CD4-positive, alpha-beta memory T cell (primary cell): ENCODE results near the gene STAC. TPM values are rescaled to one million over a fixed set of nuclear protein-coding genes. Genes with fewer than 3 reads are reported as not detected.

Source experiments
- CTCF ChIA-PET: fragments of 350-600 bp; sonication (Branson Sonifier 250); formaldehyde crosslinking; loops from one replicate; lab custom pipeline; 2021; ENCODE audit warnings: inconsistent platforms; ENCODE audit not compliant: partially characterized antibody; lab: Charles Lee
- POLR2A ChIA-PET: fragments of 350-600 bp; sonication (Branson Sonifier 250); formaldehyde crosslinking; loops from one replicate; lab custom pipeline; 2021; ENCODE audit not compliant: partially characterized antibody; lab: Charles Lee
- DNase-seq, 5 donors: peaks; one replicate each; pipeline versions ENCODE4 v3.0.0 to v3.0.0-alpha.2; 2020 to 2022; ENCODE audit warnings: mixed read lengths in 1 of 5
- H3K27ac ChIP-seq: one replicate; pipeline ENCODE4 v1.7.0; 2013; ENCODE audit warnings: low read depth, low read length
- H3K27me3 ChIP-seq: 2 replicates; pipeline ENCODE4 v1.7.0; 2013; ENCODE audit warnings: mild to moderate bottlenecking, low read length, moderate library complexity; ENCODE audit not compliant: insufficient read depth
- H3K36me3 ChIP-seq: 2 replicates; pipeline ENCODE4 v1.7.0; 2013; ENCODE audit warnings: mild to moderate bottlenecking, low read length, moderate library complexity; ENCODE audit not compliant: insufficient read depth
- H3K4me1 ChIP-seq: 2 replicates; pipeline ENCODE4 v1.7.0; 2013; ENCODE audit warnings: mild to moderate bottlenecking, low read length, moderate library complexity; ENCODE audit not compliant: insufficient read depth
- H3K4me3 ChIP-seq, 2 donors: one replicate each; pipeline ENCODE4 v1.7.0; 2013; ENCODE audit warnings: low read length in 2 of 2, mild to moderate bottlenecking in 1 of 2
- H3K9me3 ChIP-seq, 2 donors: one replicate each; pipeline ENCODE4 v1.7.0; 2013; ENCODE audit warnings: low read length in 2 of 2, control low read depth in 1 of 2; ENCODE audit not compliant: control insufficient read depth in 1 of 2
- H3K27ac Mint-ChIP-seq, 7 donors: one replicate each; pipeline ENCODE4 v1.8.0; 2020 to 2021; ENCODE audit warnings: mixed read lengths in 7 of 7, mild to moderate bottlenecking in 6 of 7, inconsistent platforms in 3 of 7, moderate library complexity in 3 of 7
- H3K27me3 Mint-ChIP-seq, 2 donors: one replicate each; pipeline ENCODE4 v1.8.0; 2020 to 2021; ENCODE audit warnings: mixed read lengths in 2 of 2
- H3K36me3 Mint-ChIP-seq, 2 donors: one replicate each; pipeline ENCODE4 v1.8.0; 2020 to 2021; ENCODE audit warnings: mixed read lengths in 2 of 2, inconsistent platforms in 1 of 2, mild to moderate bottlenecking in 1 of 2
- H3K4me1 Mint-ChIP-seq, 4 donors: one replicate each; pipeline ENCODE4 v1.8.0; 2020 to 2021; ENCODE audit warnings: mixed read lengths in 4 of 4, mild to moderate bottlenecking in 1 of 4
- H3K4me3 Mint-ChIP-seq, 8 donors: one replicate each; pipeline ENCODE4 v1.8.0; 2020 to 2021; ENCODE audit warnings: mixed read lengths in 8 of 8, mild to moderate bottlenecking in 7 of 8, moderate library complexity in 6 of 8, inconsistent platforms in 3 of 8
- H3K9me3 Mint-ChIP-seq, 8 donors: one replicate each; pipeline ENCODE4 v1.8.0; 2020 to 2021; ENCODE audit warnings: mixed read lengths in 8 of 8, mild to moderate bottlenecking in 5 of 8, inconsistent platforms in 3 of 8, moderate library complexity in 1 of 8
- intact Hi-C: fragments of 100-400 bp; cut with micrococcal nuclease; formaldehyde crosslinking; loops from one replicate; pipeline ENCODE4 v1.15.1; 2023
- polyA plus RNA-seq, 2 donors: library from polyadenylated mRNA; unstranded; fragments of 300-500 nt; fragmentation: Illumina TruSeq; gene quantifications; one replicate each; pipeline ENCODE4 v1.2.3, GENCODE V29; 2021
- total RNA-seq, 2 experiments: library from RNA; stranded (reverse); gene quantifications; one replicate each; pipeline ENCODE4 v1.2.3, GENCODE V29; 2021

STAC gene
- total and polyA plus RNA-seq, 4 experiments from 2014 or later: not detected

- Mint-ChIP-seq H3K4me1 (no peaks in the 10 kb centered on the region), H3K36me3 (no peaks in the 10 kb centered on the region), H3K27me3 (no peaks in the 10 kb centered on the region), H3K9me3 (peaks cover 0 to 3% (median 0%) of the 10 kb centered on the region in 8 donors), H3K4me3 (no peak overlapping the region), H3K27ac (no peak overlapping the region)
- Histone ChIP-seq H3K36me3 (no peaks in the 10 kb centered on the region), H3K27me3 (no peaks in the 10 kb centered on the region), H3K4me3 (no peak overlapping the region), H3K27ac (no peak overlapping the region), H3K9me3 (no peaks in the 10 kb centered on the region), H3K4me1 (no peaks in the 10 kb centered on the region)
- intact Hi-C loops: no loop called here
- DNase-seq: no peak
- CTCF ChIA-PET: no interaction called here
- POLR2A ChIA-PET: no interaction called here
Measured at GRCh38 chr3:36367912-36368573, 12.3 kb upstream of the STAC start.

- intact Hi-C loops: no loop called here
- Mint-ChIP-seq H3K9me3 (peaks cover 0 to 6% (median 0%) of the 10 kb centered on the region in 8 donors), H3K27me3 (no peaks in the 10 kb centered on the region), H3K36me3 (no peaks in the 10 kb centered on the region), H3K4me1 (no peaks in the 10 kb centered on the region), H3K4me3 (no peak overlapping the region), H3K27ac (no peak overlapping the region)
- Histone ChIP-seq H3K4me1 (no peaks in the 10 kb centered on the region), H3K36me3 (no peaks in the 10 kb centered on the region), H3K27ac (no peak overlapping the region), H3K4me3 (no peak overlapping the region), H3K27me3 (no peaks in the 10 kb centered on the region), H3K9me3 (no peaks in the 10 kb centered on the region)
- ChIA-PET CTCF (no interaction called here), POLR2A (no interaction called here)
- DNase-seq: no peak
Measured at GRCh38 chr3:36372534-36372935, 7.8 kb upstream of the STAC start.

- intact Hi-C loops: no loop called here
- no peak overlapping the region for H3K4me3 Mint-ChIP-seq
- no peaks in the 10 kb centered on the region for H3K36me3 Mint-ChIP-seq
- no peak overlapping the region for H3K27ac Mint-ChIP-seq
- no peak overlapping the region for H3K4me3 ChIP-seq
- CTCF ChIA-PET: no interaction called here
- no peak overlapping the region for H3K27ac ChIP-seq
- H3K27me3 Mint-ChIP-seq: peaks cover 0 to 2% of the 10 kb centered on the region in 2 donors
- H3K27me3 ChIP-seq: no peaks in the 10 kb centered on the region
- H3K4me1 ChIP-seq: no peaks in the 10 kb centered on the region
- peaks cover 0 to 6% (median 0%) of the 10 kb centered on the region in 8 donors for H3K9me3 Mint-ChIP-seq
- no peaks in the 10 kb centered on the region for H3K4me1 Mint-ChIP-seq
- H3K9me3 ChIP-seq: no peaks in the 10 kb centered on the region
- no peaks in the 10 kb centered on the region for H3K36me3 ChIP-seq
- POLR2A ChIA-PET: no interaction called here
- DNase-seq: no peak
Measured at GRCh38 chr3:36373084-36373483, 7.2 kb upstream of the STAC start.

- Mint-ChIP-seq H3K9me3 (peaks cover 0 to 4% (median 0%) of the 10 kb centered on the region in 8 donors), H3K36me3 (no peaks in the 10 kb centered on the region), H3K4me3 (no peak overlapping the region), H3K27me3 (peaks cover 0 to 4% of the 10 kb centered on the region in 2 donors), H3K27ac (no peak overlapping the region), H3K4me1 (no peaks in the 10 kb centered on the region)
- ChIA-PET POLR2A (no interaction called here), CTCF (no interaction called here)
- Histone ChIP-seq H3K27me3 (peaks cover 2% of the 10 kb centered on the region), H3K4me3 (no peak overlapping the region), H3K9me3 (no peaks in the 10 kb centered on the region), H3K36me3 (no peaks in the 10 kb centered on the region), H3K27ac (no peak overlapping the region), H3K4me1 (no peaks in the 10 kb centered on the region)
- no peak for DNase-seq
- intact Hi-C loops: no loop called here
Measured at GRCh38 chr3:36373666-36374065, 6.6 kb upstream of the STAC start.

GRCh38 chr3:36379872-36380220 lies 458 bp upstream of the STAC start:
- Histone ChIP-seq H3K4me3 (no peak overlapping the region), H3K9me3 (no peaks in the 10 kb centered on the region), H3K36me3 (no peaks in the 10 kb centered on the region), H3K27me3 (peaks cover 5% of the 10 kb centered on the region), H3K27ac (no peak overlapping the region), H3K4me1 (no peaks in the 10 kb centered on the region)
- no peaks in the 10 kb centered on the region for H3K36me3 Mint-ChIP-seq
- H3K9me3 Mint-ChIP-seq: peaks cover 0 to 5% (median 0%) of the 10 kb centered on the region in 8 donors
- H3K4me3 Mint-ChIP-seq: no peak overlapping the region
- ChIA-PET CTCF (no interaction called here), POLR2A (no interaction called here)
- H3K27me3 Mint-ChIP-seq: peaks cover 18 to 23% of the 10 kb centered on the region in 2 donors
- intact Hi-C loops: no loop called here
- DNase-seq: no peak
- no peak overlapping the region for H3K27ac Mint-ChIP-seq
- H3K4me1 Mint-ChIP-seq: peaks cover 0 to 7% (median 0%) of the 10 kb centered on the region in 4 donors

- no peak overlapping the region for H3K27ac Mint-ChIP-seq
- intact Hi-C loops: no loop called here
- DNase-seq: no peak
Measured at GRCh38 chr3:36381311-36381956, 1.1 kb downstream of the STAC start.

GRCh38 chr3:36393563-36393962 lies 13.3 kb downstream of the STAC start:
- Histone ChIP-seq H3K36me3 (no peaks in the 10 kb centered on the region), H3K4me1 (no peaks in the 10 kb centered on the region), H3K27ac (no peak overlapping the region), H3K27me3 (no peaks in the 10 kb centered on the region), H3K9me3 (no peaks in the 10 kb centered on the region), H3K4me3 (no peak overlapping the region)
- ChIA-PET CTCF (no interaction called here), POLR2A (no interaction called here)
- no peak for DNase-seq
- Mint-ChIP-seq H3K9me3 (peaks cover 0 to 10% (median 1%) of the 10 kb centered on the region in 8 donors), H3K27me3 (peaks cover 8 to 9% of the 10 kb centered on the region in 2 donors), H3K4me1 (no peaks in the 10 kb centered on the region), H3K36me3 (no peaks in the 10 kb centered on the region), H3K4me3 (no peak overlapping the region), H3K27ac (no peak overlapping the region)
- intact Hi-C loops: no loop called here

More at GRCh38 chr3:36381311-36381956, 1.1 kb downstream of the STAC start:
- H3K36me3 Mint-ChIP-seq: no peaks in the 10 kb centered on the region
- no peak overlapping the region for H3K4me3 ChIP-seq
- no peaks in the 10 kb centered on the region for H3K9me3 ChIP-seq
- H3K27me3 Mint-ChIP-seq: peaks cover 18 to 23% of the 10 kb centered on the region in 2 donors
- H3K4me1 Mint-ChIP-seq: peaks cover 0 to 7% (median 0%) of the 10 kb centered on the region in 4 donors
- ChIA-PET CTCF (no interaction called here), POLR2A (no interaction called here)
- no peaks in the 10 kb centered on the region for H3K36me3 ChIP-seq
- peaks cover 5% of the 10 kb centered on the region for H3K27me3 ChIP-seq
- peaks cover 0 to 8% (median 0%) of the 10 kb centered on the region in 8 donors for H3K9me3 Mint-ChIP-seq
- H3K27ac ChIP-seq: no peak overlapping the region
- peak overlapping the region in 1 of 8 donors; percentile 2 for H3K4me3 Mint-ChIP-seq
- no peaks in the 10 kb centered on the region for H3K4me1 ChIP-seq
